ENCODE data around the gene SNRPA1. TPM values are rescaled to one million over a fixed set of nuclear protein-coding genes. Genes with fewer than 3 reads are reported as not detected.

SNRPA1 gene
- total and polyA plus RNA-seq, 8 donors = 3.5 to 75.6 (median 59.0) TPM

DNA sequence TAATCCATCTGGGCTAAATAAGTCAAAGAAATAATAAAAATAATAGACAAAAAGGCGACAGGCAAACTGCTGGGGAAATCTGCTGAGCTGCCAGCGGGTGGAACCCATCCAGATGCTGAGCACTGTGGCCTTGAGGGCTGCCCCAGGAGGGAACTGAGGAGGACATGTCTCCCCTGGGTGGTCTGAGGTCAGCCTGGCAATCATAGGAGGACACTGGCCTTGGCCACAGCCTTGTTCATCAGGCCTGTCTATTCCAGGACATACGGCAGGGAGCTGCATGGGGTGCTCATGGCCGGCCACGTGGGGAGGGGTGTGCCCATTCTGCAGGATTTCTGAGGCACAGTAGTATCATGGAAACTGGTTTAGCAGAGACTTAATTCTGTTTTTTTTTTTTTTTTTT is 21.5 kb upstream of the SNRPA1 start:
- no peaks in the 10 kb centered on the region for H3K9me3 ChIP-seq
- DNase-seq = no peak
- H3K4me1 ChIP-seq = no peaks in the 10 kb centered on the region
- intact Hi-C loops (cut with DNase I; ENCODE audit: low total_unique reads) = no loop called here
- WGBS, 5 donors = 77 to 92% (median 88%) methylated on average over 5 of the region's 5 CpGs
- H3K36me3 ChIP-seq = peaks cover 0 to 27% (median 2%) of the 10 kb centered on the region in 4 donors
- H3K27me3 ChIP-seq = no peaks in the 10 kb centered on the region
- no peak for TF ChIP-seq POLR2AphosphoS5 (IDR thresholded peaks at IDR 0.05)
- TF ChIP-seq POLR2A (IDR thresholded peaks at IDR 0.05) = no peak
- TF ChIP-seq, protein P1, sequence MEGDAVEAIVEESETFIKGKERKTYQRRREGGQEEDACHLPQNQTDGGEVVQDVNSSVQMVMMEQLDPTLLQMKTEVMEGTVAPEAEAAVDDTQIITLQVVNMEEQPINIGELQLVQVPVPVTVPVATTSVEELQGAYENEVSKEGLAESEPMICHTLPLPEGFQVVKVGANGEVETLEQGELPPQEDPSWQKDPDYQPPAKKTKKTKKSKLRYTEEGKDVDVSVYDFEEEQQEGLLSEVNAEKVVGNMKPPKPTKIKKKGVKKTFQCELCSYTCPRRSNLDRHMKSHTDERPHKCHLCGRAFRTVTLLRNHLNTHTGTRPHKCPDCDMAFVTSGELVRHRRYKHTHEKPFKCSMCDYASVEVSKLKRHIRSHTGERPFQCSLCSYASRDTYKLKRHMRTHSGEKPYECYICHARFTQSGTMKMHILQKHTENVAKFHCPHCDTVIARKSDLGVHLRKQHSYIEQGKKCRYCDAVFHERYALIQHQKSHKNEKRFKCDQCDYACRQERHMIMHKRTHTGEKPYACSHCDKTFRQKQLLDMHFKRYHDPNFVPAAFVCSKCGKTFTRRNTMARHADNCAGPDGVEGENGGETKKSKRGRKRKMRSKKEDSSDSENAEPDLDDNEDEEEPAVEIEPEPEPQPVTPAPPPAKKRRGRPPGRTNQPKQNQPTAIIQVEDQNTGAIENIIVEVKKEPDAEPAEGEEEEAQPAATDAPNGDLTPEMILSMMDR (IDR thresholded peaks at IDR 0.05) = no peak
- no peak for TF ChIP-seq EP300 (IDR thresholded peaks at IDR 0.05)
- H3K4me3 ChIP-seq = no peak overlapping the region
- H3K27ac ChIP-seq = no peak overlapping the region

DNA sequence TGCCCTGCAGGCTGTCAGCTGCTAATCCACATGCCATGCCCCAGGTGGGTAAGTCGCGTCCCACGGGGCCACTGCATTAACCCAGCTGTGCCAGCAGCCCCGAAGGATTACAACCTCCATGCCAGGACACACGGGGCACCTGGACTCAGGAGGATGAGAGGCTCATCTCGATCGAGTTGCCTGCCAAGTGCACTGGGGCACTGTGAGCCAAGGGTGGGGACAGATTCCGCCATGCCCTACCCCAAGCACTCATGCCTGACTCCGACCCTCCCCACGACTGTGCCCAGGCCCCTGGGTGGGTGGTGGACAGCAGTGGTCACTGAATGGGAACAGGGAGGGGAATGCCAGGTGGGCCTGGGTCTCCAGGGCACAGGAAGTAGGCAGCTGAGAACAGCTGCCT is 20.7 kb upstream of the SNRPA1 start:
- DNase-seq = no peak
- H3K27ac ChIP-seq = no peak overlapping the region
- TF ChIP-seq, protein P1 (IDR thresholded peaks at IDR 0.05) = no peak
- TF ChIP-seq POLR2A (IDR thresholded peaks at IDR 0.05) (no peak), EP300 (IDR thresholded peaks at IDR 0.05) (no peak), POLR2AphosphoS5 (IDR thresholded peaks at IDR 0.05) (no peak)
- WGBS, 5 donors = 88 to 93% (median 89%) methylated on average over 6 to 10 of the region's 10 CpGs
- intact Hi-C loops (cut with DNase I; ENCODE audit: low total_unique reads) = no loop called here
- H3K9me3 ChIP-seq = no peaks in the 10 kb centered on the region
- H3K36me3 ChIP-seq = peaks cover 0 to 27% (median 2%) of the 10 kb centered on the region in 4 donors
- H3K4me1 ChIP-seq = no peaks in the 10 kb centered on the region
- H3K4me3 ChIP-seq = no peak overlapping the region
- no peaks in the 10 kb centered on the region for H3K27me3 ChIP-seq

DNA sequence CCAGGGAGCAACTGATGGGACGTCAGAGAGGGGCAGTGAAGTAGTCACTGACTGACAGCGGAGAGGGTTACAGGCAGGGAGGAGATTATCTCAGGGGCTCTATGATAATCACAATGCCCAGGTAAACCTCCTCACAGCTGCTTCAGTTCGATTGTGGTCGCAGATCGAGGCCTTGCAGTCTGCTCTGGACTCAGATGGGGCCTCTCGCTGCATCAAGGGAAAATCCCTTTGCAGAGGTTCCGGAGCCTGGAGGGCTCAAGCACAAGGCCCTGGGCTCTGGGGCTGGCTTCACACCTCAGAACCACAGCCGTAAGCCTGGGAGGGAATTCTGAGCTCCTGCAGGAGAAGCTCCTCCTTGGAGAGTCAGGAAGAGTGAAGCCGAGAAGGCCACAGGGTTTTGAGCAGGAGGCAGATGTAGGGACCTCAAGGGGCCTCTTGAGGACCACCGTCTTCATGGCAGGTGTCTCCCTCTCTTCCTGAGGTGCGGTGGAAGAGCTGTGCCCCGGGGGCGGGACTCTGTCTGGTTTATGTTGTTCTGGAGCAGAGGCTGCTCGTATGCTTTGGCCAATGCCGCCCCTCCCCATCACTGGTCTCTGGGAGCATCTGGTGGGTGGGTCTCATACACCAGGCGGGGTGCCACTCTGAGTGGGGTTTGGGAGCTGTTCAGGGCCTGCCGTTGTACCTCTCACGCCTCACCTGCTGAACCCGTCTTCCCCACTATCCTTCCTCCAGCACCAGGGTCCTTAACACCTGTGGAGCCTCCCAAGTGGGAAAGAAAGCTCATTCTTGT is 19.5 kb upstream of the SNRPA1 start:
- Histone ChIP-seq H3K36me3 (peaks cover 0 to 37% (median 2%) of the 10 kb centered on the region in 4 donors), H3K4me3 (no peak overlapping the region), H3K4me1 (no peaks in the 10 kb centered on the region), H3K27me3 (peaks cover 0 to 3% (median 0%) of the 10 kb centered on the region in 3 donors), H3K9me3 (no peaks in the 10 kb centered on the region), H3K27ac (no peak overlapping the region)
- DNase-seq = no peak
- TF ChIP-seq POLR2A (IDR thresholded peaks at IDR 0.05) (no peak), POLR2AphosphoS5 (IDR thresholded peaks at IDR 0.05) (no peak), EP300 (IDR thresholded peaks at IDR 0.05) (no peak)
- TF ChIP-seq, protein P1 (IDR thresholded peaks at IDR 0.05) = no peak
- intact Hi-C loops (cut with DNase I; ENCODE audit: low total_unique reads) = no loop called here
- WGBS, 5 donors = 88 to 90% (median 90%) methylated on average over 13 to 19 of the region's 19 CpGs

DNA sequence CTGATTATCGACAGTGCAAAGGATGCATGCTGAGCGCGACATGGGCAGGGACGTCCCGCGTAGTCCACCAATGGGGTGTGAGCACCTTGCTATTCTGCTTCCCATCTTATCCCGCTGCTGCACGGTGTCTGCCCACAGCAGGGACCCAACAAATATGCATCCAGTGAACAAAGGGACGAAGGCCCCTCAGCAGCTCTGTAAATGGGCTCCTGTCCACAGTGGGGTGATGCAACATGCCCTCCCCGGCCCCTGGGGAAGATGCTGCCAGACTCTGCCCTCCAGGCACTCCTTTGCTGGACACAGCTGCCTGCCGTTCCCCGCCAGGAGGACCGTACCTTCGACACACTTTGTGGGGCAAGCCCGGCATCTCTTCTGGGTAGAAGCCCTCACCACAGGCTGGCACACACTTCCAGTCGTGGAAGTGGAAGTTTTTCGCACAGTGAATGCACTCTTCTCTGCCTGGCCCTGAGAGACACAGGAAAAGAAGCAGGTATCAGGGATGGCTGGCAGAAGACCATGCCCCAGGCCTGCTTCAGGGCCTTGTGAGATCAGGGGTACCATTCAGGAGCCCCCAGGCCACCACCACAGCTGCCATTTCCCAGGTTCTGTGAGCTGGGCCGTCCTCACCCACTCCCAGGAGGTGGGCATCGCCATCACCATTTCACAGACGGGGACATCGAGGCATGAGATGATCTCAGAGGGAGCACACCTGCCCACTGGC is 18.2 kb upstream of the SNRPA1 start:
- peaks cover 0 to 40% (median 2%) of the 10 kb centered on the region in 4 donors for H3K36me3 ChIP-seq
- DNase-seq = no peak
- H3K27me3 ChIP-seq = peaks cover 0 to 14% (median 0%) of the 10 kb centered on the region in 3 donors
- H3K9me3 ChIP-seq = no peaks in the 10 kb centered on the region
- no peak overlapping the region for H3K4me3 ChIP-seq
- TF ChIP-seq POLR2A (IDR thresholded peaks at IDR 0.05) (no peak), POLR2AphosphoS5 (IDR thresholded peaks at IDR 0.05) (no peak), EP300 (IDR thresholded peaks at IDR 0.05) (no peak)
- TF ChIP-seq, protein P1 (IDR thresholded peaks at IDR 0.05) = no peak
- H3K27ac ChIP-seq = no peak overlapping the region
- intact Hi-C loops (cut with DNase I; ENCODE audit: low total_unique reads) = no loop called here
- 88 to 93% (median 91%) methylated on average over 20 to 21 of the region's 21 CpGs for WGBS, 5 donors
- no peaks in the 10 kb centered on the region for H3K4me1 ChIP-seq

Measured in stomach (tissue), 9 donors.